Suprapubic skin (tissue), 4 donors: ENCODE measurements around the gene PAK3. TPM values are rescaled to one million over a fixed set of nuclear protein-coding genes. Genes with fewer than 3 reads are reported as not detected.

Source experiments
- DNase-seq, 2 donors: peaks; one replicate each; pipeline ENCODE4 v3.0.0-alpha.2; 2019; ENCODE audit warnings: low spot score in 2 of 2
- H3K27ac ChIP-seq: fragments of 200-600 bp; sonication (generic); one replicate; pipeline ENCODE4 v1.5.1; 2019
- H3K27me3 ChIP-seq: fragments of 200-600 bp; sonication (generic); one replicate; pipeline ENCODE4 v1.5.1; 2019
- H3K36me3 ChIP-seq: fragments of 200-600 bp; sonication (generic); one replicate; pipeline ENCODE4 v1.5.1; 2019
- H3K4me1 ChIP-seq: fragments of 200-600 bp; sonication (generic); one replicate; pipeline ENCODE4 v1.5.1; 2019
- H3K4me3 ChIP-seq: fragments of 200-600 bp; sonication (generic); one replicate; pipeline ENCODE4 v1.5.1; 2019; ENCODE audit warnings: mild to moderate bottlenecking
- H3K9me3 ChIP-seq: fragments of 200-600 bp; sonication (generic); one replicate; pipeline ENCODE4 v1.5.1; 2019
- CTCF ChIP-seq, 2 donors: fragments of 200-600 bp in 1 of 2; fragments of 450-650 bp in 1 of 2; sonication (generic) in 1 of 2; IDR thresholded peaks; one replicate each; pipeline ENCODE4 v1.5.1; 2016 to 2019; ENCODE audit warnings: antibody characterized with exemption in 2 of 2, mild to moderate bottlenecking in 1 of 2, moderate library complexity in 1 of 2
- EP300 ChIP-seq: sonication (generic); formaldehyde crosslinking; IDR thresholded peaks from one replicate; pipeline ENCODE4 v1.6.1; 2017; ENCODE audit warnings: antibody characterized with exemption
- POLR2A ChIP-seq, 2 donors: fragments of 450-650 bp; IDR thresholded peaks; one replicate each; pipeline ENCODE4 v1.6.1; 2017; ENCODE audit warnings: antibody characterized with exemption in 2 of 2, mild to moderate bottlenecking in 2 of 2, moderate library complexity in 2 of 2
- POLR2AphosphoS5 ChIP-seq, 3 donors: sonication (generic); formaldehyde crosslinking; IDR thresholded peaks; one replicate each; pipeline ENCODE4 v1.6.1; 2017; ENCODE audit warnings: antibody characterized with exemption in 3 of 3
- WGBS: methylation state at CpG from one replicate; pipeline ENCODE4 v1.1.5; 2018; 5-methylcytosine and 5-hydroxymethylcytosine counted together
- total RNA-seq, 4 donors: library from RNA; depleted of rRNA; stranded (reverse); fragments of >200 nt; gene quantifications; one replicate each; pipeline ENCODE4 v1.1.0, GENCODE V29; 2016

PAK3 gene
- total RNA-seq, 4 donors from 2014 or later: 2.7 to 11.9 (median 5.1) TPM

GRCh38 chrX:111170017-111170416, 74.0 kb downstream of the PAK3 start:
- Histone ChIP-seq H3K9me3 (no peaks in the 10 kb centered on the region), H3K4me3 (no peak overlapping the region), H3K4me1 (no peaks in the 10 kb centered on the region), H3K27me3 (no peaks in the 10 kb centered on the region), H3K36me3 (no peaks in the 10 kb centered on the region), H3K27ac (no peak overlapping the region)
- WGBS: 31% methylated on average over 1 of the region's 1 CpG
- no peak for TF ChIP-seq POLR2A (IDR thresholded peaks at IDR 0.05)
- TF ChIP-seq CTCF (IDR thresholded peaks at IDR 0.05): no peak
- TF ChIP-seq EP300: no peak
- no peak for TF ChIP-seq POLR2AphosphoS5 (IDR thresholded peaks at IDR 0.05)
- no peak for DNase-seq

- Histone ChIP-seq H3K4me1 (no peaks in the 10 kb centered on the region), H3K27me3 (no peaks in the 10 kb centered on the region), H3K9me3 (no peaks in the 10 kb centered on the region), H3K4me3 (no peak overlapping the region), H3K27ac (no peak overlapping the region), H3K36me3 (no peaks in the 10 kb centered on the region)
- TF ChIP-seq CTCF (IDR thresholded peaks at IDR 0.05) (no peak), POLR2A (IDR thresholded peaks at IDR 0.05) (no peak), POLR2AphosphoS5 (IDR thresholded peaks at IDR 0.05) (no peak), EP300 (no peak)
- 30% methylated on average over 2 of the region's 2 CpGs for WGBS
- DNase-seq: no peak
These were observed 84.8 kb downstream of the PAK3 start for GRCh38 chrX:111180750-111181240.

GRCh38 chrX:111181951-111182350, 86.0 kb downstream of the PAK3 start:
- Histone ChIP-seq H3K9me3 (no peaks in the 10 kb centered on the region), H3K4me3 (no peak overlapping the region), H3K4me1 (no peaks in the 10 kb centered on the region), H3K27ac (no peak overlapping the region), H3K36me3 (no peaks in the 10 kb centered on the region), H3K27me3 (no peaks in the 10 kb centered on the region)
- WGBS: 62% methylated on average over 3 of the region's 3 CpGs
- no peak for DNase-seq
- no peak for TF ChIP-seq POLR2A (IDR thresholded peaks at IDR 0.05)
- TF ChIP-seq CTCF (IDR thresholded peaks at IDR 0.05): no peak
- no peak for TF ChIP-seq EP300
- TF ChIP-seq POLR2AphosphoS5 (IDR thresholded peaks at IDR 0.05): no peak

GRCh38 chrX:111182997-111183396, 87.0 kb downstream of the PAK3 start:
- H3K9me3 ChIP-seq: no peaks in the 10 kb centered on the region
- no peak overlapping the region for H3K4me3 ChIP-seq
- H3K36me3 ChIP-seq: no peaks in the 10 kb centered on the region
- no peaks in the 10 kb centered on the region for H3K4me1 ChIP-seq
- H3K27ac ChIP-seq: no peak overlapping the region
- no peak for DNase-seq
- no peaks in the 10 kb centered on the region for H3K27me3 ChIP-seq
- no peak for TF ChIP-seq CTCF (IDR thresholded peaks at IDR 0.05)
- TF ChIP-seq POLR2AphosphoS5 (IDR thresholded peaks at IDR 0.05): no peak
- TF ChIP-seq EP300: no peak
- no peak for TF ChIP-seq POLR2A (IDR thresholded peaks at IDR 0.05)

- Histone ChIP-seq H3K27me3 (no peaks in the 10 kb centered on the region), H3K27ac (no peak overlapping the region), H3K4me1 (no peaks in the 10 kb centered on the region), H3K9me3 (no peaks in the 10 kb centered on the region), H3K4me3 (no peak overlapping the region), H3K36me3 (no peaks in the 10 kb centered on the region)
- DNase-seq: no peak
- 71% methylated on average over 2 of the region's 2 CpGs for WGBS
- no peak for TF ChIP-seq CTCF (IDR thresholded peaks at IDR 0.05)
- no peak for TF ChIP-seq POLR2AphosphoS5 (IDR thresholded peaks at IDR 0.05)
- no peak for TF ChIP-seq EP300
- TF ChIP-seq POLR2A (IDR thresholded peaks at IDR 0.05): no peak
These were observed 95.6 kb downstream of the PAK3 start for GRCh38 chrX:111191598-111191997.
